Ramos (cell line): ENCODE measurements around the gene ZFP57.

ENCODE experiments used
- in situ Hi-C: fragments of 300-500 bp; cut with MboI; formaldehyde crosslinking; loops from one replicate; pipeline ENCODE4 v1.14.3; 2022; ENCODE audit warnings: low sequenced_read_pairs; ENCODE audit not compliant: unreplicated experiment

The ZFP57 gene

GRCh38 chr6:29628419-29629281 lies 52.3 kb downstream of the ZFP57 start:
- in situ Hi-C loops: no loop called here

GRCh38 chr6:29627755-29628418 lies 53.1 kb downstream of the ZFP57 start:
- in situ Hi-C loops: no loop called here

GRCh38 chr6:29626948-29627754 lies 53.8 kb downstream of the ZFP57 start:
- in situ Hi-C loops: no loop called here

- in situ Hi-C loops: no loop called here
Measured at GRCh38 chr6:29625337-29625930, 55.5 kb downstream of the ZFP57 start.

GRCh38 chr6:29624520-29624961 lies 56.4 kb downstream of the ZFP57 start:
- in situ Hi-C loops: no loop called here
